ENCODE results near the gene LYRM4.

LYRM4 gene

DNA sequence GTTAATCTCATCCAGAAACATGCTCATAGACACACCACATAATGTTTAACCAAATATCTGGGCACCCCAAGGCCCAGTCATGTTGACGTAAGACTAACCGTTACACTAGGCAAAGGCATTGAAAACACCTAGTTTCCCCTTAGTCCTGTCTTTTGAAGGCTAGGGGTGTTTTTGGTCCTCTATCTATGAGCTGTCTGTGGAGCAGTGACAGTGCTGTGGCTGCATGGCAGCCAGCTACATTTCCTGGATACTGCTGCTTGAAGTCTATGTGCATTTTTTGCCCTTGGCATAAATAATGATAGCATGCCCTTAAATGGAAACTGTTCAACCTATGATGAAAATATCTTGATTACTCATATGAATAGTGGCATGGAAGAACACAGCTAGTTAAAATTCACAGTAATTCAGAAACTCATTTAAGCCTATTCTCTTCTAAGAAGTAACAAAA, 19.2 kb upstream of the LYRM4 start:
- DNase-seq (ENCODE audit: low spot score): no peak

DNA sequence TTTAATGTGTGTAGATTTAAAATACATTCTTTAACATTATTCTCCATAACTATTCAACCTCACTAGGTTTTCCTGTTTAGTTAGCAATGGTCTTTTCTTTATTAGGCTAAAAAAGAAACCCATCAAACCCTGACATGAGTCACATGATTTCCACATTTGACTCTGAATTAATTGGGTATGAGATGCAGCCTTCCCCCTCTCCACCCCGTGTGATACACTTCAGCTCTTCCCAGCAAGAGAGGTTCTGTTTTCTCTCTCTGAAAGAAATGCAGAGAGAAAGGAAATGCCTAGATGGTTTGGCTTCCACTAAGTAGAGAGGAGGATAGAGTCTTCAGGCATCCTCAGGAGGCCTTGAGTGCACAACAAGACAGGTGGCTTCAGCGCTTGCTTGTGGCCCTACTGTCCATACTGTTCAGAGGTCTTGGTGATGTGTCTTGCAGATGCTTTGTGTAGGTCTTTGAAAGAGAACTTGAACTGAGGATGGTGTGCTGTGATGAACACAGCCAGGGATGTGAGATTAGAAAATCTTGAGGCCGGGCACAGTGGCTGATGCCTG, 17.9 kb upstream of the LYRM4 start:
- DNase-seq (ENCODE audit: low spot score): no peak

DNA sequence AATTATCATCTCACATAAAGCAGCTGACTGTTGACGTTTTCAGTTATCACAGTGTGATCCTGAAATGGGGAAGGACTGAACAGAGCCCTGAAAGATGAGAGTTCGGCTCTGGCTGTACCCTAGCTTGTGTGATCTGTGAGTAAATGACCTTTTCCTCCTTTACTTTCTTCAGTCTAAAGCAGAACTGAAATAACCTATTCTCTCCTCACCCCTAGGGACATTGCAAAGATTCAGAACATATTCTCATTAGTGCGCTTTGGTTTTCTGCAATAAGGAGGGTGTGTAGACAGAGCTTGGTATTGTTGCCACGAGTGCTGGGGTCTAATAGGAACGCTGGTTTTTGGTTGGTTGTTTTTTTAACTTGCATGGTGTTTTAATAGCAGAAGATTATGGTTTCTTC, 17.3 kb upstream of the LYRM4 start:
- DNase-seq (ENCODE audit: low spot score): no peak

DNA sequence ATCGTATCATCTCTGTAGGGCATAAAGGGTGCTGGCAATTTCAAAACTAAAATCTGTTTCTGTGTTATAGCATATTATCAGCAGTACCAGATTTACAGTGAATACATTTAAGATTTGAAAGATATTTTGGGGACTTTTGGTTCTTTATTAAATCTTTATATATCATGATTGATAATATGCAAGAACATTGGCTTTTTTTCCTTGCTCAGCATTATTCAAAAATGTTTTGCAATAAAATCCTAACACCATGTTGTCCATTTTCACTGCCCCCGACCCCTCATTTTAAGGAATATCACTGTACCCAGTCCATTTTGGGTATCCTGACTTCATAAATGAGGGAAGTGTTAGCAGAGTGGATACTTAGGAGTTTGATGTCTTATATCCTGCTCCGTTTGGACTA, 16.8 kb upstream of the LYRM4 start:
- DNase-seq (ENCODE audit: low spot score): no peak

DNA sequence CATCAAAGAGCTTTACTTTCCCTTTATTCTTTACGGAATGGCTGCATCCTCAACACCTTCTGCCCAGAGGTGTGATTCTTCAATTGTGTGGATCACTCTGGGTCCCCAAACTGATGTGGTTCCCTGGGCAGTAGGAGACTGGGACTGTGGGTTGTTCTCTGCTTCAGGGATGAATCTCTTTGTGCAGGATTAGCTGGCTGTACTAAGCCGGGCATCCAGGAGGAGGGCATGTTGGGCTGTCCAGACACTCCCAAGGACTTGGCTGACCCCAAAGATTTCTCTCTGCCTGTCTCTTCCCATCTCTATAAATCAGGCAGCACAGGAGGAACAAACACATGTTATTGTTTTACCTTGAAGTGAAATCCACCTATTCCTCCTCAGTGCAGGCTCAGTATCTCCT, 15.8 kb upstream of the LYRM4 start:
- DNase-seq (ENCODE audit: low spot score): no peak

DNA sequence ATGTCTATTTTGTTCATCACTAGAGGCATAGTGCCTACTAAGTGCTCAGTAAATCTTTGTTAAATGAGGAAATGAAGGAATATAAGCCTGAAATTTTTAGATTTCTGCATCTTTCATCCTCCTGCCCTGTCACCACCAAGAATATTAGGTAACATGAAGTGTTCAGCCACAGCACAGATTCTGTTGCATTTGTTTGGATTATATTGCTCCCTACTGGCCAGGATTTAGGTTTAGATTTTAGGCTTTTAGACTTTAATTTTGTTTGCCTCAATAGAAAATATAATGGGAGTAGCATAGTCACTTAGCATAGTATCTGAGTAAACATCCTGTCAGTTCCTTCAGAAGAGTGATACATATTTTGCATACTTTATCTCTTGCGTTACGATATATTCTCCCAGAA, 14.7 kb upstream of the LYRM4 start:
- DNase-seq (ENCODE audit: low spot score): no peak

DNA sequence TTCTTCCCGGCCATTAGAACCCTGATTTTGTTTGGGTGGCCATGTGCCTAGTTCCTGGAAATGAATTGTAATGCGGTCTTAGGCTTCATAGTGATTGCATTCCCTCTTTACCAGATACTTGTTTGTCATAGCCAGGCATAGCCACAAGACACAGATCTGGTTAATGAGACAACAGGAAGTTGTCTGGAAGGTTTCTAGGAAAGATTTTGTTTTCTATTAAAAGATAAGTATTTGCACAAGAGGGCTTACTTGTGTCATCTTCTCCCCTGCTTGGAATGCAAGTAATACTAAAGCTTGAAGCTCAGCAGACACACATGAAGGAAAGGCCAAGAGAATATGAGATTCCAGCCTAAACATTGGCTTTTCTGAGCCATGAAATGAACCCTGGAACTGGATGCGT, 13.5 kb upstream of the LYRM4 start:
- no peak for DNase-seq (ENCODE audit: low spot score)

DNA sequence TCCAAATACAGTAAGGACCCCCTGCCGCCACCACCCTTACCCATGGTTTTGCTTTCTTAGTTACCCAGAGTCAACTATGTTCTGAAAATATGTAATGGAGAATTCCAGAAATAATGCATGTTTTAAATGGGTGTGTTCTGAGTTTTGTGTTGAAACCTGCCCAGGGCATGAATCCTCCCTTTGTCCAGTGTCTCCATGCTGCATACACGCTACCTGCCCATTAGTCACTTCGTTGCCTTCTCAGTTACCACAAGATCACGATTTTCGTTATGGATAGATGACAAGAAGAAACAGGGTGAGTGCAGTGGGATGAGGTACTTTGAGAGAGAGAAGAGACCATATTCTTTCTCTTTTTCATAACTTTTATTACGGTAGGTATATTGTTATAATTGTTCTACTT, 11.2 kb upstream of the LYRM4 start:
- DNase-seq (ENCODE audit: low spot score): no peak

DNA sequence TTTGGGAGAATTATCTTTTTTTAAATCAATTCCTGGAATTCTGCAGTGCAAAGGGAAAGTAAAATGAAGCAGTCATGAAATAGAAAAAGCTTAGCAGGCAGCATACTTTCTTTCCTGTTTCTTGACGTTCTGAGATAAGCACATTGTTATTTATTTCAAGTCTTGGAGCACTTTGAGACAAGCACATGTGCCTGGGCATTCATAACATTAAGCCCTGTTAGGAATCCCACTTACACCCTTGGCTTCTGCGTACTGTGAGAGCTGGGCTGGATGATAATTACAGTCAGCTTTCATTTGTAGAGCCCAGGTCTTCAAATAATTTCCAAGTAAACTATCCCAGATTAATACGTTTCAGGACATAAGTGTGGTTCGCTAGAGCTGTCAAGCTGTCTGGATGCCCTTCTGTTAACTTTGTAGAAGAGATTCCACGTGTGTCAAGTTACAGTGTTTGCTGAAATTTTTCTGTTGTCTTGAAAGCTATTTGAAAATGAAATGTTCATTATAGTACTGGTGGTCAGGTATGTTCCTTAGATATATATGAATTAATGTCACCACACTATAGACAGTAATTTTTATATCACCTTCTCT, 9.4 kb upstream of the LYRM4 start:
- no peak for DNase-seq (ENCODE audit: low spot score)

DNA sequence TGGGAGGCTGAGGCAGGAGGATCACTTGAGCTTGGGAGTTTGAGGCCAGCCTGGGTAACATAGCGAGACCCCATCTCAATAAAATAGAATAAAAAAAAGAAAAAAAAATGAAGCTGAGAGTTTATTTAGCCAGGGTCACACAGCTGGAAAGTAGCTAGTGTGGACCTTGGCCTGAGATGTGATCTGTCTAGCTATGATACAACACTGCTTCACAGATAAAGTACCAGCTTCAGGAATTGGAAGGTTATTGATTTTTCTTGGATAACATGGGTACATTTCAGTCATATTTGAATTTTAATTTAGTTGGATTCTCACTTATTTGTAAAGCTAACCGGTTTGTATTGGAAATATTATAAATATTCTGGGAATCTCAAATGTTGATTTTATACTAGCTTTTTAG, 5.7 kb upstream of the LYRM4 start:
- DNase-seq (ENCODE audit: low spot score): no peak

DNA sequence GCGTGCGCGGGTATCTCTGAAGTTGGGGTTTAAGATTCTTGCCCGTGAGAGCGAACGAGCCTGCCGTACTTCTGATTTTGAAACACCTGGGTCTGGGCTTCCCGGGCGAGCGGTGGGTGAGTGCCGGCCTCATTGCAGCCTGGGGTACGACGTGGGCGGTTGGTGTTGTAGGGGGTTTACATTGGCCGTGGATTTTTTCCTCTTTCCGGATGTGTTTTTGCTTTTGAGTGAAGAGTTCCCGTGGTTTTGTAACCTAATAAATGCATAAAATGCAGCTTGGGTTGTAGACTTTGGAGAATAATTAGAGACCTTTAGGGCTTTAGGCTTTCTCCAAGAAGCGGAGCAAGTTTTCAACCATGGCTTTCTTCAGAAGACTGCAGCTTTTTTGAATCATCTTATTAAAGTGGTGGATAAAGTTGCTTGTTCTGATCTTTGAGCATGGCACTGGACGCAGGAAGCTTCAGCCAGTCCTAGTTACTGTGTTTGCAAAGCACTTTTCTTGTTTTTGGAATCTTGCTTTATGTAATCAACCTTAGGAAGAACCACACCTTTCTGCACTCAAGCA, 877 bp upstream of the LYRM4 start:
- DNase-seq (ENCODE audit: low spot score): no peak

DNA sequence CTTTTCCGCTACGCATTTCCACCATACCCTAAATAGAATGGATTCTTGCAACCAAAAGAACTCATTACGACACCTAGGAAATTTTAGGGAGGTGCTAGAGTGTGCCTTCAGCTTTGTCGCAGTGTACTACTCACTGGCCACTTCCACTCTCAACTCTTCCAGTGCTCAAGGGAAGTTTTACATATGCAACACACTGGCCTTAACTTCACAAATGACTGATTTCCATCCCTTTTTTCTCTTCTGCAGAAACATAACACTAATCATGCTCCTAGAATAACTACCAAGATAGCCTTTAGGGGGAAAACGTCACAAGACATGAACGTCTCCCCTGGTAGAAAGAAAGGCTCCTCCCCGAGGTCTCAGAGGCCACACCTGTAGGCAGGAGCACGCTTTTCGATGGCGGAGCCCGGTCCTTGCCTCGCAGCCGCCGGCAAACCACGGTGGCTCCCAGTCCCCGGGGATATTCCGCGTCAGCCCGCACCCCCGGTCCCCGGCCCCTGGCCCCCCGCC, 584 bp downstream of the LYRM4 start:
- peak; percentile 67 for DNase-seq (ENCODE audit: low spot score)

DNA sequence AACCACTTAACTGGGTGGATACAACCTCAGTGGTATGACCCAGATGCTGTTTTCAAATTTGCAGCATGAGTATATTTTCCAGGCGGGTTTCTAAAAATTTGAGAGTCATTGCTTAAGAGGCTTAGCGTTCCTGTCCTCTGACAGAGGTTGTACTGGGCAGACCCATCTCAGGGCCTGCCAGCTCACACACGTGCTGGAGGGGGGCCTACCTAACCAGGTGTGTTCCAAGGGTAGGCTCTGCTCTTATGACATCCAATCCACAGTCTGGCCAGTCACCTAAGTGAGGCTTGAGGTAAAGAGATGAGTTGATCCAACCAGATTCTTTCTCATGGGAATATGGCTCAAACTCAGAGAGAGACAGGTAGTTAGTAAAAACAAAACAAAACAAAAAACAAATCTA, 1.3 kb downstream of the LYRM4 start:
- no peak for DNase-seq (ENCODE audit: low spot score)

DNA sequence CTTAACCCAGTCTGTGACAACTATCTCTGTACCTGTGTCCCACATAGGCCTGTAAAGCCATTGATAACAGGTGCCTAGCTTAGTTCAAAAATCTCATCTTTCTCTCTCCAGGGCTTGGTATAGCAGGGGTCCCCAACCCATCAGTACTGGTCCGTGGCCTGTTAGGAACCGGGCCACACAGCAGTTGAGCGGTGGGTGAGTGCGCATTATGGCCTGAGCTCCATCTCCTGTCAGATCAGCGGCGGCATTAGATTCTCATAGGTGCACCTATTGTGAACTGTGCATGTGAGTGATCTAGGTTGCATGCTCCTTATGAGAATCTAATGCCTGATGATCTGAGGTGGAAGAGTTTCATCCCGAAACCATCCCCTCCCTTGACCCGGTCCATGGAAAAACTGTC, 3.4 kb downstream of the LYRM4 start:
- DNase-seq (ENCODE audit: low spot score): no peak

DNA sequence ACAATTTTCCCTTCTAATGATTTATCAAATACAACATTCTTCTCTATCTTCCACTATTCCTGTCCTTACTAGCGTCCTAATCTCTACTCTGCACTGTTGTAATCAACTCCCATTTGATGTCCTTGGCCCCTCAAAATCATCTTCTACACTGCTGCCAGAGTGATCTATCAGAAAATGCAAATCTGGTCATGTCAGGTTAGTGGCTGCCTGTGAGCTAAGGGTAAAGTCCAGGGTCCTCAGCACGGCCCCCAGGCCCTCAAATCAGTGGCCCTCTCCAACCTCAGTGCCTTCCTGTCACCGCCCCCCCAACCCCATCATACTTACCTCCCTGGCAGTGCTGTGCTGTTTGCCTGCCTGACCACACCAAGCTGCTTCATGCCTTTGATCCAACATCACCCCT, 3.8 kb downstream of the LYRM4 start:
- no peak for DNase-seq (ENCODE audit: low spot score)

DNA sequence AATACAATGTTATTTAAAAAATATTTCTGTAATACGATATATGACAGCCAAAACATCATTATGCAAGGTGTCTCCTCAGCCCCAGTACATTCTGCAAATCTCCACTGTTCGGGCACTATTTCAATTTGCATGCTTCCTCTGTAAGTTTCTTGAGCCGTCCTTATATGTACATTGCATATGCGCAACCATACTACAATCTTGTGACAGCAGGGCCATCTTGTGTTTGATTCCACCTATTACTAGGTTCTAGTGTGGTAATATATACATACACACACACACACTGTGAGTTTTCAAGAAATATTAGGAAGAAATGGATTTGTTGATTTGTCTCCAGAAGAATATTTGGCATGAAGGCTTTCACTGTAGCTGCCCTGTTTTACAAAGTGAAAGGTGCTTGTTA, 9.8 kb downstream of the LYRM4 start:
- DNase-seq (ENCODE audit: low spot score): no peak

DNA sequence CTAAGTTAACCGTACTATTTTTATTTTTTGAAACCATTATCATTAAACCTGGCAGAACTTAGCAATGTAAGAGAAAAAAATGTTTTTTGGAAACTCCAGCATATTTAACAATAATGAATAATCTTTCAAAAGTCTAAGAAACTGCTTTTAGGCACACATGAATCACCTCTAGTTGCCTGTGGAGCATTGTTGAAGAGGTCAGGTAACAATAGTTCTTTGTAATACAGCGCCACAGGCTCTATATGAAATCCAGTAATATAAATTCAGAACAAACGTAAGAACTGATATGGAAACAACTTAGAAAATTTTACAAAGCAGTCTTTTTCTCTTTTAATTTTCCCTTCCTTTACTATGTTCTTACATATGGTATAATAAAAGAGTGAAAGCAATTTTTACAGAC, 10.3 kb downstream of the LYRM4 start:
- DNase-seq (ENCODE audit: low spot score): no peak

DNA sequence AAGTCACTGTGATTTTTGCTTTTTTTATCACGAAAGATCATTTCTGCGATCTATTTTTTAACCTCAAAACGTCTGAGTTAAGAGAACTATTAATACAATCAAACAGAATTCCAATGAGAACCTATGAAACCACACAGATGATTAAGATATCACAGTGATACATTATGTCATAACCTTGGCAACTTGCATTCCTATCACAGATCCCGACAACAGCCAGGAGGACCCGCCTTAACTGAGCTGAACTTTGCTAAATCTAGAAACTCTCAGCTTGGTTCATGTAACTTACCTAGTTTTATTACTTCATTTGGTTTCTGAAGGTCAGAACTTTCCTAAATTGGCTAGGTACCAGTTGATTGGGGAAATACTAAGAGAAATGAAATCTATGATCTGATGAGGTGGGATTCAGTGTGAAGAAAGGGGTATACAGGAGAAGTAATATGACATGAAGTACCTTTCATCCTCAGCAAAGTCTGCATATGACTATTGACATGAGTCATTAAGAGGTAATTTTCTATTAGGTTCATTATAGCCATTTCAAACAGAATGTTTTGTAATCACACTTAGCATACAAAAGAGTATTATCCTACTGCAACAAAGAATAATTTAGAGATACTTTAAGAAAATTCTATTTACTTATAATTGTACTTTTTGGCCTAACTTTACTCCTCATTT, 11.2 kb downstream of the LYRM4 start:
- no peak for DNase-seq (ENCODE audit: low spot score)

DNA sequence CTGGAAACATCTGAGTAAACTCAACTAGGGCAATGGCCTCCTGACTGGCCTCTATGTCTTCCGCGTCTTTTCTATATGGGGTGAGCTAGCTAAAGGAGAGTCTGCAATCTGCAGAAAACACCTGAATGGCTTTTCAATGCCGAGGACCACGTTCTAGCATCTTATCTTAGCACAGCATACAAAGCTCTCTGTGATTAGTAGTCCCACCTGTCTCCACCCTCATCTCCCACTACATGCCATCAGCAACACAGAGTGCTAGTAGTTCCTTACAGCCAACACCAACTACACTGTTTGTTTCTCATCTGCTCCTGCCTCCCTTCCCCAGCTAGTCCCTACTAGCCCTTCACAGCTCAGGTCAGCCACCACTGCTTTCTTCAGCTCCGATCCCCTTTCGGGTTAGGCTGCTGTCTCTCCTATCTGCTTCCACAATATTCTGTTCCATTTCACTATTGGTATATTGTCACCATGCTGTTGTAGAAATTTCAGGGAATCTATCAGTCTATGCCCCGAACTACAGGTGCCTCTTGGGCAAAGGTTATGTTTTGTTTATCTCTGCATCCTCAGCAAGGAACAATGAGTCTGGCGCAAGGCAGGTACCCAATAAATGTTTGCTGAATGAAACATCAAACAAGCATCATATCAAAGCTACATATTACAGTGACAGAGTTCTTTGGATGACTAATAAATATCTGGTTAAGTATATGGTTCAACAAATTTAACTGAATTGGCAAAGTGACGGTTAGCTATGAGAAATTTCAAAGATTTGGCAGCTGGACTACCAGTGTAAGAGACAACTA, 12.2 kb downstream of the LYRM4 start:
- no peak for DNase-seq (ENCODE audit: low spot score)

DNA sequence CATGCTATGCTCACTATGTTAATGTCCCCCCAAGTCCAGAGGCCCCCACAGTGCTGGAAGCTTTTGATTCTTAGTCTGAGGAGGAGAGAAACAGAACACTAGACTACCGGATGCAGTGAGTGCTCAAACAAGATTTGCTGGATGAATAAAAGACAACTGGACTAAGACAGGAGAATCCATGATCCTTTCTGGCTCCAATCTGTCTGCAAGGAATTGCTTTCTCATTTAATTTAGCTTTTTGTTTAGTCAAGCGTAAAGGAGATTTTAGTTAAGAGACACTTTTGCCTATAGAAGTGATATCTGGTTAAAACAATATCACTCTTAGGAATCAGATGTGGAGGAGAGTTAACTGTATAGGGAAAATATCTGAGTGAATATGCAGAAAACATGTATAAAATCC, 13.5 kb downstream of the LYRM4 start:
- DNase-seq (ENCODE audit: low spot score): no peak

DNA sequence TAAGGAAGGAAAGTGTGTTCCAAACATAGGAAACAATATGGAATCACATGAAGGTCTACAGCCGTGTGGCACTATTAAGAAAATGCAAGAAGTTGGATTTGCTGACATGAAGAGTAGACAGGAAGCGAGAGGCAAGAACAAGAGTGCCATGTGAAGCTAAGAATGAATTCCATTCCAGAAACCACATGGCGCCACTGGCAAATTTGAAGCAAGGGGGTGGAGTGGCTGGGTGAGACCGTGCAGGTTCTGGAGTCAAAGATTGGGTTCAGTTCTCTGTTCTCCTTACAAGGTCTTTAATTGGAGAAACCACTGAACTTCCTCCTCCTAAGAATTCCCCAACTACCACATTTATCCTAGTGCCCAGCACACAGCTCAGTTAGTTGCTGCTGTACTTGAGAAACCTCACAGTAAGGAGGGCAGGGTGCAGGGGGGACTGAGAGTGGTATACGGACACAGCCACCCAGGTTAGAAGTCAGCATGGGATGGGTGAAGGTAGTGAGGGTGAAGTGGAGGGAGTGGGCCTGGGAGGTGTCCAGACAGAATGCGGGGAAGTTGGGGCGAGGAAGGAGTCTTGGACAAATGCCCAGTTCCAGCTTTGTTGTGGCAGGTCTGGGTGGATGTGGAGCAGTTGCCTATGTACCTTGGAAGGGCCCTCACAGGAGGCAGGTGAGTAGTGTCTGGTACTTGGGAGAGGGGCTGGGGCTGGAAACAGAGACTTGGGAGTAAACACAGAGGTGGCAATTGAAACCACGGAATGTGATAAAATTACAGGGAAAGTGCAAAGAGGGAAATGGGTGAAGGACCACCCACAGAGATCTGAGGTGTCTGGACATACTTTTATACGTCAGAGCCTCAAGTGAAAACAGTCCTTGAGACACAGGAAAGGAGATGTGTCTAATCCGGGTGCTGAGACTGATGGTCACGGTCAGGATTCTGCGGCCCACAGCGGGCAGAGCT, 14.3 kb downstream of the LYRM4 start:
- DNase-seq (ENCODE audit: low spot score): no peak
